ENCODE data around the gene TSC22D4.

The TSC22D4 gene

GRCh38 chr7:100457033-100457432, 22.0 kb downstream of the TSC22D4 start:
- no peak for TF ChIP-seq ZNF211 (tag by site-specific recombination; IDR thresholded peaks at IDR 0.05; ENCODE audit: low read depth)
- no peak for TF ChIP-seq ZNF114 (tag by site-specific recombination; IDR thresholded peaks at IDR 0.05)
- peak; percentile 47; the same call in 1 of the 2 replicates for TF ChIP-seq ZBTB6 (tag by site-specific recombination; IDR thresholded peaks at IDR 0.05)
- no peak for TF ChIP-seq ZNF791 (tag by site-specific recombination; IDR thresholded peaks at IDR 0.05)
- TF ChIP-seq MZF1 (tag by site-specific recombination; IDR thresholded peaks at IDR 0.05; ENCODE audit: borderline replicate concordance) = no peak
- peak; percentile 95 for TF ChIP-seq ZNF121 (tag by site-specific recombination; IDR thresholded peaks at IDR 0.05)
- no peak for TF ChIP-seq ZNF514 (tag by site-specific recombination; IDR thresholded peaks at IDR 0.05)
- Histone ChIP-seq H3K36me3 (ENCODE audit: control insufficient read depth in 2 of 2, insufficient read depth in 1 of 2, low read length in 2 of 2) (no peaks in the 10 kb centered on the region; a peak in 1 of 3 replicates), H3K4me1 (ENCODE audit: control insufficient read depth, insufficient read depth, low read length) (no peaks in the 10 kb centered on the region), H3K27ac (ENCODE audit: extremely low read depth, low read depth, low read length) (no peak overlapping the region), H3K9me3 (ENCODE audit: control insufficient read depth, insufficient read depth, low read depth, low read length) (no peaks in the 10 kb centered on the region), H3K4me3 (ENCODE audit: low read depth, low read length) (no peak overlapping the region)
- ChIA-PET POLR2A (no interaction called here), CTCF (interaction anchor here (0.6 to 1.0 kb wide), 3 partner anchors 12 to 235 kb away, joined by 3 to 7 read pairs (median 3); no protein-coding TSS in a partner anchor)

- H3K36me3 ChIP-seq (ENCODE audit: control insufficient read depth in 2 of 2, insufficient read depth in 1 of 2, low read length in 2 of 2) = no peaks in the 10 kb centered on the region; a peak in 1 of 3 replicates
- ChIA-PET CTCF (interaction anchor here (0.6 to 1.0 kb wide), 3 partner anchors 12 to 236 kb away, joined by 3 to 7 read pairs (median 3); no protein-coding TSS in a partner anchor), POLR2A (interaction anchor here (4.0 kb wide), 1 partner anchor 27 kb away, joined by 21 read pairs; the partner anchor contains the start of genes MEPCE and ZCWPW1)
- no peak overlapping the region for H3K27ac ChIP-seq (ENCODE audit: extremely low read depth, low read depth, low read length)
- TF ChIP-seq ZNF776 (tag by site-specific recombination; IDR thresholded peaks at IDR 0.05; ENCODE audit: borderline replicate concordance) (no peak), ZBTB7A (tag by site-specific recombination; IDR thresholded peaks at IDR 0.05; ENCODE audit: low read depth) (no peak), ZBTB1 (tag by site-specific recombination; IDR thresholded peaks at IDR 0.05) (no peak), ZNF221 (tag by site-specific recombination; IDR thresholded peaks at IDR 0.05; ENCODE audit: borderline replicate concordance) (no peak), ZNF18 (tag by site-specific recombination; IDR thresholded peaks at IDR 0.05) (no peak), ZBTB11 (tag by site-specific recombination; conservative IDR thresholded peaks at IDR 0.05; ENCODE audit: low read depth) (no peak), ZNF148 (tag by site-specific recombination; IDR thresholded peaks at IDR 0.05; ENCODE audit: borderline replicate concordance) (no peak), ZNF248 (tag by site-specific recombination; IDR thresholded peaks at IDR 0.05) (no peak), PRDM1 (tag by site-specific recombination; IDR thresholded peaks at IDR 0.05) (no peak)
- no peak overlapping the region for H3K4me3 ChIP-seq (ENCODE audit: low read depth, low read length)
- no peaks in the 10 kb centered on the region for H3K4me1 ChIP-seq (ENCODE audit: control insufficient read depth, insufficient read depth, low read length)
- no peaks in the 10 kb centered on the region for H3K9me3 ChIP-seq (ENCODE audit: control insufficient read depth, insufficient read depth, low read depth, low read length)
These were observed 22.5 kb downstream of the TSC22D4 start for GRCh38 chr7:100456562-100456961.
